Heart left ventricle (tissue), 13 donors: ENCODE data around the gene ADGRD1.

ENCODE experiments used
- POLR2A ChIP-seq, 2 donors: fragments of 450-650 bp; IDR thresholded peaks; one replicate each; pipeline ENCODE4 v1.6.1; 2017; ENCODE audit warnings: antibody characterized with exemption in 2 of 2, mild to moderate bottlenecking in 2 of 2, moderate library complexity in 2 of 2
- TF ChIP-seq, protein P1 (sequence below), 12 donors: fragments of 200-600 bp; sonication (generic) in 4 of 12; IDR thresholded peaks; one replicate each; pipeline versions ENCODE4 v1.5.0 to v1.8.0; 2018 to 2022; ENCODE audit warnings: antibody characterized with exemption in 12 of 12, mild to moderate bottlenecking in 5 of 12
- donor health status: ischemic (EF 13 %, LVEDD 7.1; RV severe dilation, severe dysfunction).
- donor health status: DM: no; HTN: yes; CAD: no.
- donor health status: DM: no; HTN: no; CAD: no.
- donor health status: ischemic (EF 25% LVEDD 6.9; RV normal size, moderate dysfunction).
- donor health status: ischemic (EF 25% LVEDD 5.7; RV mildly dilated, moderate dysfunction).
- donor health status: ischemic (EF 35%, LVEDD 5.7; RV mildly dilated, moderate dysfunction).
- donor health status: nonischemic (EF 11% LVEDD 7.7; RV severe dilation, severe dysfunction).
- donor health status: DM: yes; HTN: yes; CAD: no.
- donor health status: PGD.
- donor health status: ischemic (EF 29% LVEDD 5.4; RV normal size, mild dysfunction).
- donor health status: nonischemic (EF 23%, LVEDD 6.1; RV moderate dilation, normal function).

GRCh38 chr12:131074221-131075083 is 120.7 kb downstream of the ADGRD1 start:
- no peak for TF ChIP-seq POLR2A (IDR thresholded peaks at IDR 0.05)
- TF ChIP-seq, protein P1, sequence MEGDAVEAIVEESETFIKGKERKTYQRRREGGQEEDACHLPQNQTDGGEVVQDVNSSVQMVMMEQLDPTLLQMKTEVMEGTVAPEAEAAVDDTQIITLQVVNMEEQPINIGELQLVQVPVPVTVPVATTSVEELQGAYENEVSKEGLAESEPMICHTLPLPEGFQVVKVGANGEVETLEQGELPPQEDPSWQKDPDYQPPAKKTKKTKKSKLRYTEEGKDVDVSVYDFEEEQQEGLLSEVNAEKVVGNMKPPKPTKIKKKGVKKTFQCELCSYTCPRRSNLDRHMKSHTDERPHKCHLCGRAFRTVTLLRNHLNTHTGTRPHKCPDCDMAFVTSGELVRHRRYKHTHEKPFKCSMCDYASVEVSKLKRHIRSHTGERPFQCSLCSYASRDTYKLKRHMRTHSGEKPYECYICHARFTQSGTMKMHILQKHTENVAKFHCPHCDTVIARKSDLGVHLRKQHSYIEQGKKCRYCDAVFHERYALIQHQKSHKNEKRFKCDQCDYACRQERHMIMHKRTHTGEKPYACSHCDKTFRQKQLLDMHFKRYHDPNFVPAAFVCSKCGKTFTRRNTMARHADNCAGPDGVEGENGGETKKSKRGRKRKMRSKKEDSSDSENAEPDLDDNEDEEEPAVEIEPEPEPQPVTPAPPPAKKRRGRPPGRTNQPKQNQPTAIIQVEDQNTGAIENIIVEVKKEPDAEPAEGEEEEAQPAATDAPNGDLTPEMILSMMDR (IDR thresholded peaks at IDR 0.05): no peak
